Activated CD4-positive, alpha-beta T cell treated with anti-CD3 and anti-CD28 coated beads for 36 hours (primary cell): Measurements from ENCODE around the gene C1QL1. TPM values are rescaled to one million over a fixed set of nuclear protein-coding genes. Genes with fewer than 3 reads are reported as not detected.

ENCODE experiments used
- ATAC-seq: fragments of 200-7000 bp; cut with Tn5 transposase; one replicate; pipeline ENCODE4 v1.10.0; 2021; ENCODE audit warnings: mild to moderate bottlenecking, moderate library complexity
- CTCF ChIA-PET: fragments of 350-600 bp; sonication (Branson Sonifier 250); formaldehyde crosslinking; loops from one replicate; lab custom pipeline; 2021; ENCODE audit warnings: antibody characterized with exemption; lab: Charles Lee
- POLR2A ChIA-PET: fragments of 350-600 bp; sonication (Branson Sonifier 250); formaldehyde crosslinking; loops from one replicate; lab custom pipeline; 2021; ENCODE audit warnings: antibody characterized with exemption, inconsistent platforms; lab: Charles Lee
- DNase-seq: peaks from one replicate; pipeline ENCODE4 v3.0.0-alpha.2; 2020
- H3K27ac Mint-ChIP-seq: one replicate; pipeline ENCODE4 v1.8.0; 2021; ENCODE audit warnings: mixed read lengths
- H3K27me3 Mint-ChIP-seq: one replicate; pipeline ENCODE4 v1.8.0; 2021; ENCODE audit warnings: mixed read lengths
- H3K36me3 Mint-ChIP-seq: one replicate; pipeline ENCODE4 v1.8.0; 2021; ENCODE audit warnings: low read depth, mixed read lengths
- H3K4me1 Mint-ChIP-seq: one replicate; pipeline ENCODE4 v1.8.0; 2021; ENCODE audit warnings: mixed read lengths
- H3K4me3 Mint-ChIP-seq: one replicate; pipeline ENCODE4 v1.8.0; 2021; ENCODE audit warnings: mild to moderate bottlenecking, moderate library complexity, mixed read lengths
- H3K9me3 Mint-ChIP-seq: one replicate; pipeline ENCODE4 v1.8.0; 2021; ENCODE audit warnings: low read depth, mixed read lengths
- intact Hi-C, 2 experiments: fragments of 100-400 bp; cut with DNase I in 1 of 2; cut with micrococcal nuclease in 1 of 2; formaldehyde crosslinking; loops; one replicate each; pipeline versions ENCODE4 v1.14.2 to v1.15.1; 2022 to 2024; cut with DNase I, micrococcal nuclease
- total RNA-seq, 2 experiments: library from RNA; stranded (reverse); gene quantifications; one replicate each; pipeline ENCODE4 v1.2.3, GENCODE V29; 2021

Gene C1QL1
- total RNA-seq, 2 experiments from 2014 or later, result 0.37 to 0.83 TPM

- no peak for DNase-seq
- ChIA-PET POLR2A (no interaction called here), CTCF (interaction anchor here (0.5 to 1.0 kb wide), 2 partner anchors 80 to 162 kb away, joined by 3 read pairs; no protein-coding TSS in a partner anchor)
- Mint-ChIP-seq H3K27me3 (no peaks in the 10 kb centered on the region), H3K4me1 (peaks cover 9% of the 10 kb centered on the region), H3K9me3 (no peaks in the 10 kb centered on the region), H3K36me3 (peaks cover 22% of the 10 kb centered on the region), H3K4me3 (no peak overlapping the region), H3K27ac (no peak overlapping the region)
- ATAC-seq, result no peak
- intact Hi-C loops, result no loop called here
These were observed 27.3 kb downstream of the C1QL1 start for GRCh38 chr17:44940768-44941167.

- DNase-seq (no peak), ATAC-seq (no peak)
- Mint-ChIP-seq H3K4me3 (no peak overlapping the region), H3K9me3 (no peaks in the 10 kb centered on the region), H3K36me3 (peaks cover 27% of the 10 kb centered on the region), H3K4me1 (peaks cover 9% of the 10 kb centered on the region), H3K27ac (no peak overlapping the region), H3K27me3 (no peaks in the 10 kb centered on the region)
- CTCF ChIA-PET, result interaction anchor here (0.5 to 1.0 kb wide), 5 partner anchors 14 to 162 kb away, joined by 3 to 4 read pairs (median 3); no protein-coding TSS in a partner anchor
- POLR2A ChIA-PET, result no interaction called here
- intact Hi-C loops, result no loop called here
These were observed 27.8 kb downstream of the C1QL1 start for GRCh38 chr17:44940317-44940716.

- POLR2A ChIA-PET, result no interaction called here
- no peak for ATAC-seq
- no peak overlapping the region for H3K27ac Mint-ChIP-seq
These were observed 33.0 kb downstream of the C1QL1 start for GRCh38 chr17:44935116-44935515.

GRCh38 chr17:44934745-44935105, 33.4 kb downstream of the C1QL1 start:
- Mint-ChIP-seq H3K36me3 (peaks cover 36% of the 10 kb centered on the region), H3K27me3 (no peaks in the 10 kb centered on the region), H3K4me3 (no peak overlapping the region), H3K27ac (no peak overlapping the region), H3K4me1 (peaks cover 6% of the 10 kb centered on the region), H3K9me3 (no peaks in the 10 kb centered on the region)
- intact Hi-C loops, result no loop called here
- DNase-seq (no peak), ATAC-seq (no peak)
- POLR2A ChIA-PET, result no interaction called here
- CTCF ChIA-PET, result interaction anchor here (0.6 kb wide), 1 partner anchor 368 kb away, joined by 3 read pairs; no protein-coding TSS in a partner anchor

More at GRCh38 chr17:44935116-44935515, 33.0 kb downstream of the C1QL1 start:
- Mint-ChIP-seq H3K36me3 (peaks cover 38% of the 10 kb centered on the region), H3K27me3 (no peaks in the 10 kb centered on the region), H3K4me3 (no peak overlapping the region), H3K9me3 (no peaks in the 10 kb centered on the region), H3K4me1 (peaks cover 6% of the 10 kb centered on the region)
- CTCF ChIA-PET, result interaction anchor here (0.6 to 1.3 kb wide), 2 partner anchors 86 to 368 kb away, joined by 3 read pairs; no protein-coding TSS in a partner anchor
- no peak for DNase-seq
- intact Hi-C loops, result no loop called here

DNA sequence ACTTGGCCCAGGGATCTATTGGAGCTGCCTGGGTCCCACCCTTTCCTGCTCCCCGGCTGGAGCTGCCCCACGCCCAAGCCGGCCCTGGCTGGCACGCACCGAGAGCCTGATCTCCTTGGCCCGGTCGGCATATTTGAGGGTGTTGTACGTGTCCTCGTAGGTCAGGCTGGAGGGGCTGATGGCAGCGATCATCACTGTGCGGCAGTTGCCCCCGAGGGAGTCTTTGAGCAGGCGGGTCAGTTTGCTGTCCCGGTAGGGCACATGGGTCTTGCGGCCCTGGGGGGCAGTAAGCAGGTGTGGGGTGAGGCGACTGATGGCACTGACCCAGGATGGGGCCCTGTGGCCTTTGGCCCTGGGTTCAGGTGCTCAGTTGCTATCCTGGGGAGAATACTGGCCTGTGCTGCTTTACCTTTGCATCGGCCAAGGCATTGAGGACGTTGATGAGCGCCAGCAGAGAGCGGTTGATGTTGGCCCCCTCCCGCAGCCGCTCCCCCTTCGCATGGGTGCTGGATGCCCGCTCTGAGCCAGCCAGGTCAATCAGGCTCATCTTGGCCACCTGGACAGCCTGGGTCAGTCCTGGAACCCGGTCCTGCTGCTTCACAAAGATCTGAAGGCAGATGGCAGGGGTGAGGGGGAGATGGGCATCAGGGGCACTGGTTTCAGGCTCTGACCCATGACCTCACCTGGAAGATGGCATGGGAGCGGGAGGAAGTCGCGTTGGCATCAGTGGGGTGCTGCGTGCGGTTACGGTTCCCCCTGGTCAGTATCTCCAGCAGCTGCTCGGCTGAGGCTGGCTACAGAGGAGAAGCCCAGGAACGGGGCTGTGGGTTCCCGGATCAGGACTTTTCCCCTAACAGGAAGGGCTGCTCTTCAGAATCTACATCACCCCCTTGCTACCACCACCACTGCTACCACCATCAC, 34.0 kb downstream of the C1QL1 start:
- POLR2A ChIA-PET, result interaction anchor here (0.6 to 0.7 kb wide), 2 partner anchors 19 to 48 kb away, joined by 3 to 4 read pairs; no protein-coding TSS in a partner anchor
- Mint-ChIP-seq H3K9me3 (no peaks in the 10 kb centered on the region), H3K27me3 (no peaks in the 10 kb centered on the region), H3K4me1 (peaks cover 6% of the 10 kb centered on the region), H3K36me3 (peaks cover 37% of the 10 kb centered on the region), H3K27ac (no peak overlapping the region), H3K4me3 (no peak overlapping the region)
- CTCF ChIA-PET, result interaction anchor here (0.6 kb wide), 1 partner anchor 52 kb away, joined by 3 read pairs; no protein-coding TSS in a partner anchor
- DNase-seq, result peak; percentile 0
- ATAC-seq, result no peak
- intact Hi-C loops, result no loop called here

GRCh38 chr17:44932787-44933097, 35.4 kb downstream of the C1QL1 start:
- POLR2A ChIA-PET, result no interaction called here
- Mint-ChIP-seq H3K27me3 (no peaks in the 10 kb centered on the region), H3K4me1 (peaks cover 6% of the 10 kb centered on the region), H3K9me3 (no peaks in the 10 kb centered on the region), H3K36me3 (peaks cover 42% of the 10 kb centered on the region), H3K4me3 (no peak overlapping the region), H3K27ac (no peak overlapping the region)
- peak; percentile 2 for DNase-seq
- intact Hi-C loops, result no loop called here
- ATAC-seq, result no peak
- CTCF ChIA-PET, result no interaction called here

DNA sequence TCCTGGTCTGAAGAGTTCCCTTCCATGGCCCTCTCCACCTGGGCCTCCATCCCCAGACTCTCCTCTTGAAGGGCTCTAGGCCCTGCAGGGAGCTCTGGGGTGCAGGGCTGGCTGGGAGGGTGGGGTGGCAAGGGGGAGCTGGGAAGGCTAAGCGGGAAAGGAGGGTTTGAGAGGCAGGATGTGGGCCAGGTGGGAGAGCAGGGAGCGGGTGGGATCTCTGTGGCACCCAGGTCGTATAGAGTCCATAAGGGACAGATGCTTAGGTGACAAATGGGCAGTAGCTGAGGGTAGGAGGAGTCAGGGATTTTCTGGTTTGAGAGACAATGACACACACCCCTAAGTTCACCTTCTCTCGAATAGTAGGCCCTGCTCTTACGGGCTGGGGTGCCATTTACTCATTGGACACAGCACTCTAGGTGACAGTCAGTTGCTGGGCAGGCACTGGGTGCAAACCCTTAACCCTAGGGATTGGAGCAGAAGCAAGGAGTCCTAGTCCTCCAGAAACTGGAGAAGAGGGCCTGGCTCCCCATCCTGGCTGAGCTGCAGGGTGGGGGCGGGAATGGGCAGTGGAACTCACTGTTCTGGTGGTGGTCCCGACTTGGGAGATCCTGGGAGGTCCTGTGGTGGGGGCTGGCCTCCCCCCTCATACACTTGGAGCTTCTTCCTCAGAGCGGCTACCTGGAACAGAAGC, 35.9 kb downstream of the C1QL1 start:
- ChIA-PET CTCF (interaction anchor here (1.8 kb wide), 1 partner anchor 12 kb away, joined by 7 read pairs; no protein-coding TSS in a partner anchor), POLR2A (interaction anchor here (0.6 kb wide), 1 partner anchor 40 kb away, joined by 7 read pairs; no protein-coding TSS in a partner anchor)
- H3K36me3 Mint-ChIP-seq, result peaks cover 43% of the 10 kb centered on the region
- no peak overlapping the region for H3K4me3 Mint-ChIP-seq
- DNase-seq (peak; percentile 1), ATAC-seq (no peak)
- H3K4me1 Mint-ChIP-seq, result peaks cover 6% of the 10 kb centered on the region
- no peaks in the 10 kb centered on the region for H3K27me3 Mint-ChIP-seq
- H3K27ac Mint-ChIP-seq, result no peak overlapping the region
- no peaks in the 10 kb centered on the region for H3K9me3 Mint-ChIP-seq
- intact Hi-C loops, result no loop called here

- POLR2A ChIA-PET, result interaction anchor here (0.6 kb wide), 1 partner anchor 41 kb away, joined by 7 read pairs; no protein-coding TSS in a partner anchor
- CTCF ChIA-PET, result interaction anchor here (1.1 to 1.8 kb wide), 2 partner anchors 11 kb away, joined by 3 to 7 read pairs; no protein-coding TSS in a partner anchor
- peaks cover 2% of the 10 kb centered on the region for H3K4me1 Mint-ChIP-seq
- H3K4me3 Mint-ChIP-seq, result no peak overlapping the region
- DNase-seq (peak; percentile 1), ATAC-seq (no peak)
- no peaks in the 10 kb centered on the region for H3K27me3 Mint-ChIP-seq
- intact Hi-C loops, result no loop called here
- H3K9me3 Mint-ChIP-seq, result no peaks in the 10 kb centered on the region
- no peak overlapping the region for H3K27ac Mint-ChIP-seq
- peaks cover 46% of the 10 kb centered on the region for H3K36me3 Mint-ChIP-seq
These were observed 36.7 kb downstream of the C1QL1 start for GRCh38 chr17:44931376-44931775.

GRCh38 chr17:44930667-44931066, 37.4 kb downstream of the C1QL1 start:
- intact Hi-C loops, result no loop called here
- no peaks in the 10 kb centered on the region for H3K9me3 Mint-ChIP-seq
- ATAC-seq (no peak), DNase-seq (peak; percentile 1)
- H3K4me1 Mint-ChIP-seq, result no peaks in the 10 kb centered on the region
- no peak overlapping the region for H3K27ac Mint-ChIP-seq
- CTCF ChIA-PET, result interaction anchor here (0.9 to 1.8 kb wide), 3 partner anchors 10 to 91 kb away, joined by 3 to 7 read pairs (median 5); no protein-coding TSS in a partner anchor
- peaks cover 45% of the 10 kb centered on the region for H3K36me3 Mint-ChIP-seq
- POLR2A ChIA-PET, result no interaction called here
- no peaks in the 10 kb centered on the region for H3K27me3 Mint-ChIP-seq
- H3K4me3 Mint-ChIP-seq, result no peak overlapping the region

- Mint-ChIP-seq H3K27me3 (no peaks in the 10 kb centered on the region), H3K9me3 (no peaks in the 10 kb centered on the region), H3K4me3 (no peak overlapping the region), H3K27ac (no peak overlapping the region), H3K36me3 (peaks cover 42% of the 10 kb centered on the region), H3K4me1 (no peaks in the 10 kb centered on the region)
- intact Hi-C loops, result loop anchor here in 1 of 2 experiments (10.0 kb wide), 1 partner anchor 266 kb away; no protein-coding TSS in a partner anchor
- ChIA-PET CTCF (interaction anchor here (0.5 kb wide), 1 partner anchor 121 kb away, joined by 4 read pairs; no protein-coding TSS in a partner anchor), POLR2A (no interaction called here)
- DNase-seq (peak; percentile 3), ATAC-seq (no peak)
These were observed 39.0 kb downstream of the C1QL1 start for GRCh38 chr17:44928950-44929720.
